Spleen (tissue), 11 donors: Measurements from ENCODE around the gene MS4A14. TPM values are rescaled to one million over a fixed set of nuclear protein-coding genes. Genes with fewer than 3 reads are reported as not detected.

Source experiments
- DNase-seq: peaks from one replicate; pipeline ENCODE4 v3.0.0-alpha.2; 2020
- H3K27ac ChIP-seq, 8 donors: fragments of 200-600 bp; sonication (generic) in 7 of 8; 1 replicate in 4 of 8; 2 replicates in 4 of 8; pipeline versions ENCODE4 v1.5.0 to v1.8.0; 2016 to 2021; ENCODE audit warnings: inconsistent platforms in 4 of 8, mild to moderate bottlenecking in 4 of 8, moderate library complexity in 1 of 8
- H3K27me3 ChIP-seq, 7 donors: fragments of 200-600 bp; sonication (generic) in 6 of 7; replicated peaks in 1 of 7; 1 replicate in 4 of 7; 2 replicates in 3 of 7; pipeline versions ENCODE4 v1.5.0 to v1.8.0; 2016 to 2021; ENCODE audit warnings: inconsistent platforms in 3 of 7, mild to moderate bottlenecking in 1 of 7
- H3K36me3 ChIP-seq, 6 donors: fragments of 200-600 bp; sonication (generic) in 5 of 6; 1 replicate in 4 of 6; 2 replicates in 2 of 6; pipeline versions ENCODE4 v1.5.0 to v1.8.0; 2016 to 2021; ENCODE audit warnings: inconsistent platforms in 2 of 6
- H3K4me1 ChIP-seq, 6 donors: fragments of 200-600 bp; sonication (generic) in 5 of 6; 1 replicate in 3 of 6; 2 replicates in 3 of 6; pipeline versions ENCODE4 v1.5.0 to v1.8.0; 2016 to 2021; ENCODE audit warnings: inconsistent platforms in 3 of 6
- H3K4me3 ChIP-seq, 8 donors: fragments of 200-600 bp; sonication (generic) in 7 of 8; 1 replicate in 4 of 8; 2 replicates in 4 of 8; pipeline versions ENCODE4 v1.5.0 to v1.8.0; 2016 to 2021; ENCODE audit warnings: inconsistent platforms in 4 of 8, mild to moderate bottlenecking in 4 of 8, moderate library complexity in 2 of 8
- H3K9me3 ChIP-seq, 8 donors: fragments of 200-600 bp; sonication (generic) in 7 of 8; 1 replicate in 4 of 8; 2 replicates in 4 of 8; pipeline versions ENCODE4 v1.5.0 to v1.8.0; 2016 to 2021; ENCODE audit warnings: inconsistent platforms in 4 of 8
- CTCF ChIP-seq, 11 experiments: fragments of 200-600 bp in 7 of 11; fragments of 450-650 bp in 4 of 11; sonication (generic) in 4 of 11; IDR thresholded peaks in 8 of 11; conservative IDR thresholded peaks in 3 of 11; 1 replicate in 7 of 11; 2 replicates in 4 of 11; pipeline versions ENCODE4 v1.4.0 to v1.8.0; 2016 to 2021; ENCODE audit warnings: antibody characterized with exemption in 11 of 11, inconsistent platforms in 4 of 11, mild to moderate bottlenecking in 1 of 11
- POLR2A ChIP-seq, 3 donors: fragments of 450-650 bp; IDR thresholded peaks; one replicate each; pipeline ENCODE4 v1.5.1; 2017; ENCODE audit warnings: antibody characterized with exemption in 3 of 3, mild to moderate bottlenecking in 1 of 3
- POLR2AphosphoS5 ChIP-seq, 3 donors: sonication (generic); formaldehyde crosslinking; IDR thresholded peaks; one replicate each; pipeline ENCODE4 v1.5.1; 2017; ENCODE audit warnings: antibody characterized with exemption in 3 of 3
- WGBS, 5 donors: extraction: QIAGEN DNeasy Blood & Tissue Kit in 3 of 5; methylation state at CpG; one replicate each; pipeline versions ENCODE4 v1.1.5 to v1.1.7; 2013 to 2018; 5-methylcytosine and 5-hydroxymethylcytosine counted together
- intact Hi-C: fragments of 100-400 bp; cut with DNase I; formaldehyde crosslinking; loops from one replicate; pipeline ENCODE4 v1.15.0; 2023; ENCODE audit warnings: low total_unique reads
- polyA plus RNA-seq, 3 donors: library from polyadenylated mRNA; stranded (reverse); fragments of 200-250 nt; gene quantifications; one replicate each; pipeline ENCODE4 v1.2.1, GENCODE V29; 2013
- total RNA-seq, 7 donors: library from RNA; depleted of rRNA in 3 of 7; stranded (reverse); fragments of >200 nt in 3 of 7; fragmentation: NEBNext Ultra II Directional in 4 of 7; extraction: Animal tissue kit (Norgen Biotek cat#: 25700) in 4 of 7; gene quantifications; one replicate each; pipeline versions ENCODE4 v1.1.0 to v1.2.1, GENCODE V29; 2016 to 2021
- donor health status: healthy with polysubstance abuse.
- donor health status: DM: no; HTN: no; CAD: no; lungs with moderate emphysema.
- donor health status: DM: no; HTN: no; CAD: no.
- donor health status: Bipolar disorder and iron deficiency.
- donor health status: healthy.
- donor health status: DM: no; HTN: no; CAD: no.
- donor health status: DM: yes; HTN: yes; CAD: no.

The MS4A14 gene
- total and polyA plus RNA-seq, 10 donors = 1.0 to 18.0 (median 5.2) TPM

GRCh38 chr11:60393016-60393415 lies 3.2 kb upstream of the MS4A14 start:
- H3K9me3 ChIP-seq = no peaks in the 10 kb centered on the region
- intact Hi-C loops = no loop called here
- H3K27ac ChIP-seq = peak overlapping the region in 1 of 8 donors; percentile 21
- H3K4me3 ChIP-seq = no peak overlapping the region
- 72 to 91% (median 88%) methylated on average over 5 of the region's 5 CpGs for WGBS, 5 donors
- no peak for TF ChIP-seq POLR2A (IDR thresholded peaks at IDR 0.05)
- peak in 1 of 3 donors; percentile 18 for TF ChIP-seq POLR2AphosphoS5 (IDR thresholded peaks at IDR 0.05)
- TF ChIP-seq CTCF (IDR thresholded peaks at IDR 0.05 in 8 of 11, conservative IDR thresholded peaks at IDR 0.05 in 3 of 11) = no peak
- H3K36me3 ChIP-seq = peaks cover 0 to 12% (median 0%) of the 10 kb centered on the region in 6 donors
- DNase-seq = no peak
- peaks cover 0 to 60% (median 13%) of the 10 kb centered on the region in 6 donors for H3K4me1 ChIP-seq
- H3K27me3 ChIP-seq = no peaks in the 10 kb centered on the region

DNA sequence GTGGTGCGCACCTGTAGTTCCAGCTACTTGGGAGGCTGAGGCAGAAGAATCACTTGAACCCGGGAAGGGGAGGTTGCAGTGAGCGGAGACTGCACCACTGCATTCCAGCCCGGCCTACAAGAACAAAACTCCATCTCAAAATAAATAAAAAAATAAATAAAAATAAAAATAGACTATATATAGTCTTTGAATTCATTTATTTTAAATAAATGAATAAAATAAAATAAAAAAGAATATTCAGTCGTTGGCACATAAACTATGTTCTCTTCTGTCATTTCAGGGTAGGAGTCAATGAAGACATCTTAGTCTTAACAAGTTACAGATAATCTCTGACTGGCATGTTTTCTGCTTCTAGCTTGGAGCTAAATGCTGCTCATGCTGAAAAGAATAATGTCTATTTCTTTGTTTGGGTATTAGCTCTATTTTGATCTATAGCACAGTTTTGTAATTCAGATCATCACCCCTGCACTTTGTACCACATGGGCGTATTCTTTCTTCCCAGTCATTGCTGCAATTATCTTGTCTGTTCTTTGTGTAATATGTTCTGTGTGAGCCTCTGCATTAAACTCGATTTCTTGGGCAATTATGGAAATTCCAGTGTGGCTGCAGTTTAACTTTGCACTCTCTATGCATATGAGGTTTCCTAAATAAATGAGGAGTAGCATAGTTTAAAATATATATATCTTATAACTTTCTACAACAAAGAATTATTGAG lies 1.4 kb upstream of the MS4A14 start:
- intact Hi-C loops = no loop called here
- TF ChIP-seq POLR2AphosphoS5 (IDR thresholded peaks at IDR 0.05) = peak in 1 of 3 donors; percentile 5
- TF ChIP-seq CTCF (IDR thresholded peaks at IDR 0.05 in 8 of 11, conservative IDR thresholded peaks at IDR 0.05 in 3 of 11) = no peak
- Histone ChIP-seq H3K27ac (peak overlapping the region in 1 of 8 donors; percentile 62), H3K9me3 (no peaks in the 10 kb centered on the region), H3K4me1 (peaks cover 0 to 43% (median 5%) of the 10 kb centered on the region in 6 donors), H3K27me3 (no peaks in the 10 kb centered on the region), H3K36me3 (peaks cover 0 to 12% (median 0%) of the 10 kb centered on the region in 6 donors), H3K4me3 (no peak overlapping the region)
- WGBS, 5 donors = 70 to 89% (median 80%) methylated on average over 7 of the region's 7 CpGs
- DNase-seq = no peak

- Histone ChIP-seq H3K9me3 (peaks cover 0 to 5% (median under 1%) of the 10 kb centered on the region in 8 donors), H3K4me3 (no peak overlapping the region), H3K4me1 (peaks cover 0 to 31% (median 3%) of the 10 kb centered on the region in 6 donors), H3K27ac (peak overlapping the region in 5 of 8 donors; percentile 29 to 79 (median 69)), H3K27me3 (no peaks in the 10 kb centered on the region), H3K36me3 (peaks cover 0 to 8% (median 0%) of the 10 kb centered on the region in 6 donors)
- DNase-seq = no peak
- TF ChIP-seq POLR2AphosphoS5 (IDR thresholded peaks at IDR 0.05) (peak in 1 of 3 donors; percentile 33), POLR2A (IDR thresholded peaks at IDR 0.05) (peak in 1 of 3 donors; percentile 11), CTCF (IDR thresholded peaks at IDR 0.05 in 8 of 11, conservative IDR thresholded peaks at IDR 0.05 in 3 of 11) (no peak)
- WGBS, 5 donors = 0 to 8% (median 0%) methylated on average over 1 of the region's 1 CpG
- intact Hi-C loops = no loop called here
These were observed 540 bp downstream of the MS4A14 start for GRCh38 chr11:60396799-60397198.

DNA sequence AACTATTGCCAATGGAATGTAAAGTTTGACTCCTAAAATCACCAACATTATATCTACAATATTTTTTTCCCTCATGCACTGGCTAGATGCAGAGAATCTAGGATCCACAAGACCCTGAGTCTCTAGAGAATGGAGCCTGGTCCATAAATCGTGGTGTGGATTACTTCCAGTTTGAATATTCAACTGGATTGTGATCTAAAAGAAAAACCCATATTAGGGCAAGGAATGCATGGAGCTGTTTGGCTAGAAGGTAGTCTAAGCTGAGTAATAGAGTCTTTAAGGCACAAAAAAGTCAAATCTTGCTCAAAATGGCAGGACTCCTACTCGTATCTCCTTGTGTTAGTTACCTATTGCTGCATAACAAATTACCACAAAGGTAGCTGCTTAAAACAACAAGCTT lies 23.8 kb downstream of the MS4A14 start:
- Histone ChIP-seq H3K4me1 (no peaks in the 10 kb centered on the region), H3K27ac (no peak overlapping the region), H3K4me3 (no peak overlapping the region), H3K9me3 (peaks cover 0 to 14% (median 2%) of the 10 kb centered on the region in 8 donors), H3K36me3 (peaks cover 0 to 9% (median 0%) of the 10 kb centered on the region in 6 donors), H3K27me3 (no peaks in the 10 kb centered on the region)
- DNase-seq = no peak
- TF ChIP-seq POLR2AphosphoS5 (IDR thresholded peaks at IDR 0.05) (no peak), POLR2A (IDR thresholded peaks at IDR 0.05) (no peak), CTCF (IDR thresholded peaks at IDR 0.05 in 8 of 11, conservative IDR thresholded peaks at IDR 0.05 in 3 of 11) (no peak)
- WGBS, 5 donors = 19 to 38% (median 35%) methylated on average over 2 of the region's 2 CpGs
- intact Hi-C loops = no loop called here
